Renal cortical epithelial cell (primary cell): ENCODE measurements around the gene BDKRB2. TPM values are rescaled to one million over a fixed set of nuclear protein-coding genes. Genes with fewer than 3 reads are reported as not detected.

Source experiments
- DNase-seq: peaks from one replicate; pipeline ENCODE4 v3.0.0-alpha.2; 2011; ENCODE audit warnings: low read depth
- total RNA-seq: library from RNA; depleted of rRNA; stranded (reverse); fragments of >200 nt; gene quantifications from 2 replicates; pipeline ENCODE4 v1.2.3, GENCODE V29; 2014

Gene BDKRB2
- total RNA-seq, 1 donor from 2014 or later: 6.1 TPM

- no peak for DNase-seq
Observed at GRCh38 chr14:96198430-96199130, 6.1 kb upstream of the BDKRB2 start.

GRCh38 chr14:96201157-96201556, 3.5 kb upstream of the BDKRB2 start:
- DNase-seq: no peak

GRCh38 chr14:96201965-96202364, 2.7 kb upstream of the BDKRB2 start:
- no peak for DNase-seq

- DNase-seq: no peak
Observed at GRCh38 chr14:96202441-96203094, 2.1 kb upstream of the BDKRB2 start.

- DNase-seq: no peak
Observed at GRCh38 chr14:96203116-96203515, 1.5 kb upstream of the BDKRB2 start.

GRCh38 chr14:96203635-96204034, 1.0 kb upstream of the BDKRB2 start:
- no peak for DNase-seq

GRCh38 chr14:96205059-96205977, 679 bp downstream of the BDKRB2 start:
- no peak for DNase-seq

GRCh38 chr14:96205978-96206360, 1.3 kb downstream of the BDKRB2 start:
- no peak for DNase-seq

- no peak for DNase-seq
Observed at GRCh38 chr14:96206461-96206860, 1.8 kb downstream of the BDKRB2 start.

- DNase-seq: no peak
Observed at GRCh38 chr14:96207686-96208085, 3.0 kb downstream of the BDKRB2 start.

GRCh38 chr14:96208739-96209138, 4.1 kb downstream of the BDKRB2 start:
- no peak for DNase-seq

GRCh38 chr14:96212140-96212539, 7.5 kb downstream of the BDKRB2 start:
- DNase-seq: no peak

GRCh38 chr14:96212896-96213295, 8.3 kb downstream of the BDKRB2 start:
- DNase-seq: no peak

GRCh38 chr14:96213871-96214465, 9.3 kb downstream of the BDKRB2 start:
- no peak for DNase-seq

- no peak for DNase-seq
Observed at GRCh38 chr14:96214793-96215192, 10.2 kb downstream of the BDKRB2 start.

GRCh38 chr14:96215452-96216244, 11.0 kb downstream of the BDKRB2 start:
- no peak for DNase-seq

- DNase-seq: no peak
Observed at GRCh38 chr14:96216627-96217026, 12.0 kb downstream of the BDKRB2 start.

- no peak for DNase-seq
Observed at GRCh38 chr14:96217376-96217913, 12.8 kb downstream of the BDKRB2 start.

- DNase-seq: no peak
Observed at GRCh38 chr14:96221109-96221650, 16.5 kb downstream of the BDKRB2 start.

- DNase-seq: no peak
Observed at GRCh38 chr14:96221841-96222240, 17.2 kb downstream of the BDKRB2 start.
